Testis (tissue), 3 donors: ENCODE results near the gene SLC5A8. TPM values are rescaled to one million over a fixed set of nuclear protein-coding genes. Genes with fewer than 3 reads are reported as not detected.

ENCODE experiments used
- DNase-seq: peaks from one replicate; pipeline ENCODE4 v3.0.0-alpha.2; 2019
- H3K27ac ChIP-seq, 2 donors: fragments of 200-600 bp; sonication (generic); one replicate each; pipeline ENCODE4 v1.5.1; 2019
- H3K27me3 ChIP-seq: fragments of 200-600 bp; sonication (generic); one replicate; pipeline ENCODE4 v1.5.1; 2019
- H3K36me3 ChIP-seq: fragments of 200-600 bp; sonication (generic); one replicate; pipeline ENCODE4 v1.5.1; 2017; ENCODE audit warnings: low read depth; ENCODE audit errors: missing control alignments
- H3K4me1 ChIP-seq: fragments of 200-600 bp; sonication (generic); one replicate; pipeline ENCODE4 v1.5.1; 2019
- H3K4me3 ChIP-seq, 2 donors: fragments of 200-600 bp; sonication (generic); one replicate each; pipeline ENCODE4 v1.5.1; 2017 to 2019
- H3K9me3 ChIP-seq: fragments of 200-600 bp; sonication (generic); one replicate; pipeline ENCODE4 v1.5.1; 2017
- CTCF ChIP-seq, 3 experiments: fragments of 450-650 bp in 2 of 3; fragments of 200-600 bp in 1 of 3; sonication (generic) in 1 of 3; IDR thresholded peaks; one replicate each; pipeline ENCODE4 v1.5.1; 2016 to 2019; ENCODE audit warnings: antibody characterized with exemption in 3 of 3, mild to moderate bottlenecking in 2 of 3, moderate library complexity in 1 of 3
- POLR2A ChIP-seq: fragments of 450-650 bp; IDR thresholded peaks from one replicate; pipeline ENCODE4 v1.6.1; 2017; ENCODE audit warnings: antibody characterized with exemption, mild to moderate bottlenecking, moderate library complexity
- WGBS, 2 donors: methylation state at CpG; one replicate each; pipeline ENCODE4 v1.1.5; 2018; 5-methylcytosine and 5-hydroxymethylcytosine counted together
- intact Hi-C: fragments of 100-400 bp; cut with DNase I; formaldehyde crosslinking; loops from one replicate; pipeline ENCODE4 v1.15.1; 2023; ENCODE audit warnings: low total_unique reads
- polyA plus RNA-seq: library from polyadenylated mRNA; stranded (reverse); fragments of 350-450 nt; fragmentation: Illumina TruSeq; extraction: RNeasy Lipid Tissue Mini Kit (QIAGEN cat#74804); gene quantifications from one replicate; pipeline ENCODE4 v1.2.3, GENCODE V29; 2014; ENCODE audit warnings: low read depth, low replicate concordance; ENCODE audit not compliant: insufficient read depth
- total RNA-seq, 2 donors: library from RNA; depleted of rRNA; stranded (reverse); fragments of >200 nt; gene quantifications; one replicate each; pipeline ENCODE4 v1.2.3, GENCODE V29; 2016

SLC5A8 gene
- total and polyA plus RNA-seq, 3 donors from 2014 or later = 0.31 to 0.71 (median 0.40) TPM

- intact Hi-C loops = no loop called here
- Histone ChIP-seq H3K27me3 (no peaks in the 10 kb centered on the region), H3K4me1 (no peaks in the 10 kb centered on the region), H3K36me3 (no peaks in the 10 kb centered on the region), H3K27ac (no peak overlapping the region), H3K9me3 (no peaks in the 10 kb centered on the region), H3K4me3 (no peak overlapping the region)
- 67 to 72% methylated on average over 5 of the region's 5 CpGs for WGBS, 2 donors
- TF ChIP-seq CTCF (IDR thresholded peaks at IDR 0.05) = no peak
- no peak for TF ChIP-seq POLR2A
- DNase-seq = no peak
Measured at GRCh38 chr12:101230547-101230946, 20.5 kb upstream of the SLC5A8 start.

DNA sequence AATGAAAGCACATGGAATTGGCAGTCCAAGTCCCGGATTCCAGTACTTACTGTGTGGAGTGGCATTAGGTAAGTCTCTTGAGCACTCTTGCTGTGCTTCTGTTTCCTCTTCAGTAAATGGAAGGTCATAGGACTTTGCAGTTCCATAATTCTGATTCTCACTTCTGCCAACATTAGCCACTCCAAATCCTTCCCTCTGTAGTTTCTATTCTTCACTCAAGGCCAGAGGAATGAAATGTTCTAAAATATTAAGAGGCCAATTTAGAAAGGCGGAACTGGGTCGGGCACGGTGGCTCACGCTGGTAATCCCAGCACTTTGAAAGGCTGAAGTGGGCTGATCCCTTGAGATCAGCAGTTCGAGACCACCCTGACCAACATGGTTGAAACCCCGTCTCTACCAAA is 19.8 kb upstream of the SLC5A8 start:
- 64 to 68% methylated on average over 7 of the region's 7 CpGs for WGBS, 2 donors
- intact Hi-C loops = no loop called here
- no peaks in the 10 kb centered on the region for H3K27me3 ChIP-seq
- no peak for DNase-seq
- no peak for TF ChIP-seq CTCF (IDR thresholded peaks at IDR 0.05)
- TF ChIP-seq POLR2A = no peak
- H3K36me3 ChIP-seq = no peaks in the 10 kb centered on the region
- no peaks in the 10 kb centered on the region for H3K4me1 ChIP-seq
- no peak overlapping the region for H3K27ac ChIP-seq
- H3K4me3 ChIP-seq = no peak overlapping the region
- H3K9me3 ChIP-seq = no peaks in the 10 kb centered on the region

- TF ChIP-seq POLR2A = no peak
- intact Hi-C loops = no loop called here
- no peaks in the 10 kb centered on the region for H3K9me3 ChIP-seq
- WGBS, 2 donors = 66 to 85% methylated on average over 1 of the region's 1 CpG
- no peaks in the 10 kb centered on the region for H3K27me3 ChIP-seq
- no peaks in the 10 kb centered on the region for H3K4me1 ChIP-seq
- no peaks in the 10 kb centered on the region for H3K36me3 ChIP-seq
- H3K4me3 ChIP-seq = no peak overlapping the region
- no peak overlapping the region for H3K27ac ChIP-seq
- no peak for DNase-seq
Measured at GRCh38 chr12:101221301-101221700, 11.3 kb upstream of the SLC5A8 start.

- Histone ChIP-seq H3K27me3 (no peaks in the 10 kb centered on the region), H3K9me3 (no peaks in the 10 kb centered on the region), H3K4me3 (no peak overlapping the region), H3K27ac (no peak overlapping the region), H3K4me1 (no peaks in the 10 kb centered on the region), H3K36me3 (no peaks in the 10 kb centered on the region)
- intact Hi-C loops = no loop called here
- DNase-seq = no peak
- 94 to 98% methylated on average over 2 of the region's 2 CpGs for WGBS, 2 donors
- TF ChIP-seq CTCF (IDR thresholded peaks at IDR 0.05) = no peak
- TF ChIP-seq POLR2A = no peak
Measured at GRCh38 chr12:101216810-101217209, 6.8 kb upstream of the SLC5A8 start.

- Histone ChIP-seq H3K4me1 (no peaks in the 10 kb centered on the region), H3K9me3 (no peaks in the 10 kb centered on the region), H3K36me3 (no peaks in the 10 kb centered on the region), H3K27ac (no peak overlapping the region), H3K27me3 (no peaks in the 10 kb centered on the region), H3K4me3 (no peak overlapping the region)
- 91 to 92% methylated on average over 5 of the region's 5 CpGs for WGBS, 2 donors
- TF ChIP-seq POLR2A = no peak
- TF ChIP-seq CTCF (IDR thresholded peaks at IDR 0.05) = no peak
- DNase-seq = no peak
- intact Hi-C loops = no loop called here
Measured at GRCh38 chr12:101207086-101207780, 2.8 kb downstream of the SLC5A8 start.
